ENCODE measurements around the gene ZNF280D. TPM values are rescaled to one million over a fixed set of nuclear protein-coding genes. Genes with fewer than 3 reads are reported as not detected.

ZNF280D gene
- polyA plus RNA-seq, 2 of the 4 experiments (the other 2 are of a cell fraction) = 13.4 to 21.8 TPM

- POLR2A ChIA-PET = no interaction called here
- ATAC-seq (no peak), DNase-seq (ENCODE audit: low read depth in 1 of 2, low spot score in 1 of 2) (no peak), FAIRE-seq (peak; percentile 79)
- CTCF ChIA-PET = no interaction called here
- 85% methylated on average over 1 of the region's 1 CpG for WGBS (ENCODE audit: missing lambda C conversion rate)
- no peak overlapping the region for H3K4me2 ChIP-seq
- no peaks in the 10 kb centered on the region for H3K4me1 ChIP-seq
- no peak overlapping the region for H3K4me3 ChIP-seq
- no peak for TF ChIP-seq KDM1A (IDR thresholded peaks at IDR 0.05; ENCODE audit: low read depth)
- no peak for TF ChIP-seq FOSL2 (IDR thresholded peaks at IDR 0.05)
- TF ChIP-seq FOSL2 (CRISPR knock-in tag; IDR thresholded peaks at IDR 0.05) = peak; percentile 38; the same call in 1 of the 2 replicates
- TF ChIP-seq, protein P1, sequence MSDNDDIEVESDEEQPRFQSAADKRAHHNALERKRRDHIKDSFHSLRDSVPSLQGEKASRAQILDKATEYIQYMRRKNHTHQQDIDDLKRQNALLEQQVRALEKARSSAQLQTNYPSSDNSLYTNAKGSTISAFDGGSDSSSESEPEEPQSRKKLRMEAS (IDR thresholded peaks at IDR 0.05) = no peak
- TF ChIP-seq FOSB (CRISPR knock-in tag; IDR thresholded peaks at IDR 0.05) = no peak
- TF ChIP-seq HMGXB4 (CRISPR knock-in tag; IDR thresholded peaks at IDR 0.05; ENCODE audit: borderline replicate concordance) = no peak
- no peak overlapping the region for H3K27ac ChIP-seq
- H3K9me3 ChIP-seq = no peaks in the 10 kb centered on the region
Measured at GRCh38 chr15:56767315-56767714, 34.0 kb upstream of the ZNF280D start.

GRCh38 chr15:56765251-56765650 lies 31.9 kb upstream of the ZNF280D start:
- no peak overlapping the region for H3K4me3 ChIP-seq
- DNase-seq (ENCODE audit: low read depth in 1 of 2, low spot score in 1 of 2) (no peak), ATAC-seq (no peak), FAIRE-seq (no peak)
- ChIA-PET CTCF (interaction anchor here (1.1 to 2.1 kb wide), 2 partner anchors 9 to 13 kb away, joined by 3 to 8 read pairs; no protein-coding TSS in a partner anchor), POLR2A (no interaction called here)
- no peaks in the 10 kb centered on the region for H3K9me3 ChIP-seq
- TF ChIP-seq NR3C1 (IDR thresholded peaks at IDR 0.05) (no peak), HOXB13 (CRISPR knock-in tag; IDR thresholded peaks at IDR 0.05; ENCODE audit: low read depth) (no peak), GATA3 (IDR thresholded peaks at IDR 0.05; ENCODE audit: borderline replicate concordance) (no peak), FOSL2 (IDR thresholded peaks at IDR 0.05) (no peak), FOSL2 (CRISPR knock-in tag; IDR thresholded peaks at IDR 0.05) (no peak), CHD4 (IDR thresholded peaks at IDR 0.05; ENCODE audit: borderline replicate concordance) (no peak), TP53 (CRISPR knock-in tag; IDR thresholded peaks at IDR 0.05) (no peak)
- H3K27ac ChIP-seq = no peak overlapping the region
- no peak overlapping the region for H3K4me2 ChIP-seq
- no peaks in the 10 kb centered on the region for H3K4me1 ChIP-seq

DNA sequence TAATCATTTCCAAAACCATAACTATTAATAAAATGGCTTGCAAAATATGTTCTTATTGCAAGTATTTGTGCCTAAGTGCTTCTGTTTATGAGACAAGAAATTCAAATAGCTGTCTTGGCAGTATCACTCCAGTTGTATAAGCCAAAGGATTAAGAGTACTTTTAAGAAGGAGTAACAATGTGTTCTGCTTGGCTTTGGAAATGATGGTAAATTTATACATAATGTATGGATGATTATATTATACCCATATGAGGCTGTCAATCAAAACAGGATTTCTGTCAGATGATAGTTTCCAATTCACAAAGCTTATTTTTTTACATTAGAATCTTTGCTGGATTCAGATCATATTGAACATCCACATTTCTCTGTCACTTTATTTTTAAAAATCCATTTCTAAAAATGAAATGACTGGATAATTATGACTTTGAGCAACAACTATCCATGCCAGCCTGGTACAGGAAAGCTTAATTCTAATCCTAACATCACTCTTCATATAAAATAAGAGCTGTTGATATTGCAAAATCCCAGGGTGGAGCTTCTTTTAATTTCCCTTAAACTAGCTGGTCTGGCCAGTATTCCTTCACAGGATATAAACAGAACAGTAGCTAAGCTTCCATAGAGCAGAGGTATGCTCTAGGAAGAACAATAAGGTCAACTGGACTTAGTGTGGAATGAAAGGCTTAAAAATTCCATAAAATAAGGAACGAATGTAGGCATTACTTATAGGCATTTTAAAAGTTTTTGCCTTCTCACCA lies 30.0 kb upstream of the ZNF280D start:
- 58% methylated on average over 1 of the region's 1 CpG for WGBS (ENCODE audit: missing lambda C conversion rate)
- no peaks in the 10 kb centered on the region for H3K4me1 ChIP-seq
- no peak overlapping the region for H3K4me3 ChIP-seq
- DNase-seq (ENCODE audit: low read depth in 1 of 2, low spot score in 1 of 2) (no peak), FAIRE-seq (peak; percentile 39), ATAC-seq (no peak)
- H3K4me2 ChIP-seq = no peak overlapping the region
- TF ChIP-seq HES2 (IDR thresholded peaks at IDR 0.05) = no peak
- no peak for TF ChIP-seq MYC (IDR thresholded peaks at IDR 0.05; ENCODE audit: borderline replicate concordance, low read length)
- TF ChIP-seq ZFP36 (IDR thresholded peaks at IDR 0.05; ENCODE audit: borderline replicate concordance, partially characterized antibody) = no peak
- no peak for TF ChIP-seq FOXS1 (CRISPR knock-in tag; IDR thresholded peaks at IDR 0.05)
- TF ChIP-seq EHMT2 (IDR thresholded peaks at IDR 0.05; ENCODE audit: low read depth) = no peak
- no peak for TF ChIP-seq POLR2A (IDR thresholded peaks at IDR 0.05; ENCODE audit: low read length)
- TF ChIP-seq HMGXB4 (CRISPR knock-in tag; IDR thresholded peaks at IDR 0.05; ENCODE audit: borderline replicate concordance) = no peak
- no peak for TF ChIP-seq HOXA7 (CRISPR knock-in tag; IDR thresholded peaks at IDR 0.05)
- no peak for TF ChIP-seq SMC3 (IDR thresholded peaks at IDR 0.05)
- no peak for TF ChIP-seq POLR2AphosphoS2 (conservative IDR thresholded peaks at IDR 0.05; ENCODE audit: low read length)
- TF ChIP-seq CBX2 (IDR thresholded peaks at IDR 0.05; ENCODE audit: borderline replicate concordance, low read depth) = no peak
- no peak for TF ChIP-seq TP53 (CRISPR knock-in tag; IDR thresholded peaks at IDR 0.05)
- TF ChIP-seq CEBPB (IDR thresholded peaks at IDR 0.05) = no peak
- no peak for TF ChIP-seq KDM1A (IDR thresholded peaks at IDR 0.05; ENCODE audit: low read depth)
- TF ChIP-seq FOSL2 (IDR thresholded peaks at IDR 0.05) = no peak
- no peak for TF ChIP-seq FOSL2 (CRISPR knock-in tag; IDR thresholded peaks at IDR 0.05)
- no peak for TF ChIP-seq E2F6 (IDR thresholded peaks at IDR 0.05; ENCODE audit: borderline replicate concordance, low read depth)
- TF ChIP-seq HOXB5 (CRISPR knock-in tag; IDR thresholded peaks at IDR 0.05) = no peak
- no peak for TF ChIP-seq KDM5A (IDR thresholded peaks at IDR 0.05)
- no peak for TF ChIP-seq FOSB (CRISPR knock-in tag; IDR thresholded peaks at IDR 0.05)
- POLR2A ChIA-PET = interaction anchor here (2.5 kb wide), 1 partner anchor 30 kb away, joined by 5 read pairs; the partner anchor contains the start of gene ZNF280D
- CTCF ChIA-PET = no interaction called here
- H3K27ac ChIP-seq = no peak overlapping the region
- H3K9me3 ChIP-seq = no peaks in the 10 kb centered on the region
